ENCODE measurements around the gene ERVH48-1. TPM values are rescaled to one million over a fixed set of nuclear protein-coding genes. Genes with fewer than 3 reads are reported as not detected.
"Not testable (repeated sequence)": the region's sequence is repeated elsewhere in the genome, so short reads cannot be mapped to it uniquely, and the experiment has no call there.

ERVH48-1 gene
- total RNA-seq, 1 donor from 2014 or later = not detected

DNA sequence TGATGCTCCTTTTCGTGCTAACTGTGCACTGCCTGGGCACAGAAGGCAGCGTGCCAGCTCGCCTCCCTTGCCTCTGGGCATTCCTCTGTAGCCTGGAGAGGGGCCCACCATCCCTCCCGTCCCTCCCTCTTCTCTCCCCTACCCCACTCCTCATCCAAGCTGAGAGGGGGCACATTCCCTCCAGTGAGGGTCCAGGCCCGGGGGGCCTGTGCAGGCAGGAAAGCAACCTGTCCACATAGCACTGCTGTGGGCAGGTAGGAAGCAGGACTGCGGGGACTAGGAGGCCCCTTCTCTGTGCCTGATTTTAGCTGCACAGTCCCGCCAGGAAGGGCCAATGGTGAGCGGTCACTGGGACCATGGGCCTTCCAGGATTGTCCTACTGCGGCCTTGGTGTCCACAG is 38.7 kb upstream of the ERVH48-1 start:
- DNase-seq (ENCODE audit: extremely low spot score, unreplicated experiment) = no peak
- no peaks in the 10 kb centered on the region for H3K36me3 Mint-ChIP-seq (ENCODE audit: unreplicated experiment)

DNA sequence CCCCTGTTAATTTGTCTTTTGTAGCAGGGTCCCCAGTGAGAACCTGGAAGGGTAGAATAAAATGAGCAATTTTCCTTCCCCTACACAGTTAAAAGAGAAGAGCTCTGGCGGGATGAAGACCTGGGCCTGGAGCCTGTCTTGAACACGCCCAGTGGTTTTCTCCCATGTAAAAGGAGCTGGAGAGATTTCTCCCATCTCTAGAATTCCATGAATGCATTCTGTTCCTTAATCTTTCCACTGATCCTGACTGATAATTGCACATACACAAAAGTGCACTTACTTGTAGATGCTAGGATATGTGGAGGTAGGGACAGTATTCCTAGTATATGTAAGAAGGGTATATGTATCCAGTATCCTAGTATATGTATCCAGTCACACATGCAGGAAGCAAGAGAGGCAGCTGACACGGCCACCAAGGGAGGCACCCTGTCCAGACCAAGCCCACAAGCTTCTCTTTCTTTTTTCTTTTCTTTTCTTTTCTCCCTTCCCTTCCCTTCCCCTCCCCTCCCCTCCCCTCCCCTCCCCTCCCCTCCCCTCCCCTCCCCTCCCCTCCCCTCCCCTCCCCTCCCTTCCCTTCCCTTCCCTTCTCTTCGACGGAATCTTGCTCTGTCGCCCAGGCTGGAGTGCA is 37.1 kb upstream of the ERVH48-1 start:
- no peaks in the 10 kb centered on the region for H3K9me3 Mint-ChIP-seq (ENCODE audit: unreplicated experiment)
- H3K4me1 Mint-ChIP-seq (ENCODE audit: unreplicated experiment) = no peaks in the 10 kb centered on the region
- DNase-seq (ENCODE audit: extremely low spot score, unreplicated experiment) = no peak
- TF ChIP-seq, protein P1, sequence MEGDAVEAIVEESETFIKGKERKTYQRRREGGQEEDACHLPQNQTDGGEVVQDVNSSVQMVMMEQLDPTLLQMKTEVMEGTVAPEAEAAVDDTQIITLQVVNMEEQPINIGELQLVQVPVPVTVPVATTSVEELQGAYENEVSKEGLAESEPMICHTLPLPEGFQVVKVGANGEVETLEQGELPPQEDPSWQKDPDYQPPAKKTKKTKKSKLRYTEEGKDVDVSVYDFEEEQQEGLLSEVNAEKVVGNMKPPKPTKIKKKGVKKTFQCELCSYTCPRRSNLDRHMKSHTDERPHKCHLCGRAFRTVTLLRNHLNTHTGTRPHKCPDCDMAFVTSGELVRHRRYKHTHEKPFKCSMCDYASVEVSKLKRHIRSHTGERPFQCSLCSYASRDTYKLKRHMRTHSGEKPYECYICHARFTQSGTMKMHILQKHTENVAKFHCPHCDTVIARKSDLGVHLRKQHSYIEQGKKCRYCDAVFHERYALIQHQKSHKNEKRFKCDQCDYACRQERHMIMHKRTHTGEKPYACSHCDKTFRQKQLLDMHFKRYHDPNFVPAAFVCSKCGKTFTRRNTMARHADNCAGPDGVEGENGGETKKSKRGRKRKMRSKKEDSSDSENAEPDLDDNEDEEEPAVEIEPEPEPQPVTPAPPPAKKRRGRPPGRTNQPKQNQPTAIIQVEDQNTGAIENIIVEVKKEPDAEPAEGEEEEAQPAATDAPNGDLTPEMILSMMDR (IDR thresholded peaks at IDR 0.05) = no peak
- no peaks in the 10 kb centered on the region for H3K36me3 Mint-ChIP-seq (ENCODE audit: unreplicated experiment)
- H3K27me3 Mint-ChIP-seq (ENCODE audit: unreplicated experiment) = no peaks in the 10 kb centered on the region
- H3K4me3 Mint-ChIP-seq (ENCODE audit: unreplicated experiment) = no peak overlapping the region
- no peak overlapping the region for H3K27ac Mint-ChIP-seq (ENCODE audit: unreplicated experiment)

More for the DNA sequence above, 38.7 kb upstream of the ERVH48-1 start:
- no peaks in the 10 kb centered on the region for H3K9me3 Mint-ChIP-seq (ENCODE audit: unreplicated experiment)
- TF ChIP-seq, protein P1 (IDR thresholded peaks at IDR 0.05) = no peak
- no peak overlapping the region for H3K27ac Mint-ChIP-seq (ENCODE audit: unreplicated experiment)
- no peaks in the 10 kb centered on the region for H3K4me1 Mint-ChIP-seq (ENCODE audit: unreplicated experiment)
- H3K4me3 Mint-ChIP-seq (ENCODE audit: unreplicated experiment) = no peak overlapping the region
- no peaks in the 10 kb centered on the region for H3K27me3 Mint-ChIP-seq (ENCODE audit: unreplicated experiment)

DNA sequence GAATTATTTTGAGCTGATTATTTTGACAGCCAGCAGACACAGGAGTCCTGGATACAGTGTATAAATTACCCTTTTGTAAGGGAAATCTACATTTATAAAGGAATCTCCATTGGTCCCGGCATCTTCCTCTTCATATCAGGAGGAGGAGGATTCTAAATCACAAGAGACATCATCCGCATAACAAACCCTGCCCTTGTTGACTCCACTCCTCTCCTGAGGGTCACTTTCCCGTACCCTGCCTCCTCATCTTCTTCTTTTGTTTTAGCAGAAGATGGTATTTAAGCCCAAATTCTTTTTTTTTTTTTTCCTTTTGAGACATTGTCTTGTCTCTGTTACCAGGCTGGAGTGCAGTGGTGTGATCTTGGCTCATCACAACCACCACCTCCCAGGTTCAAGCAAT is 34.3 kb upstream of the ERVH48-1 start:
- Mint-ChIP-seq H3K4me3 (ENCODE audit: unreplicated experiment) (no peak overlapping the region), H3K4me1 (ENCODE audit: unreplicated experiment) (no peaks in the 10 kb centered on the region), H3K36me3 (ENCODE audit: unreplicated experiment) (no peaks in the 10 kb centered on the region), H3K27ac (ENCODE audit: unreplicated experiment) (no peak overlapping the region), H3K27me3 (ENCODE audit: unreplicated experiment) (no peaks in the 10 kb centered on the region), H3K9me3 (ENCODE audit: unreplicated experiment) (no peaks in the 10 kb centered on the region)
- TF ChIP-seq, protein P1 (IDR thresholded peaks at IDR 0.05) = no peak
- no peak for DNase-seq (ENCODE audit: extremely low spot score, unreplicated experiment)

DNA sequence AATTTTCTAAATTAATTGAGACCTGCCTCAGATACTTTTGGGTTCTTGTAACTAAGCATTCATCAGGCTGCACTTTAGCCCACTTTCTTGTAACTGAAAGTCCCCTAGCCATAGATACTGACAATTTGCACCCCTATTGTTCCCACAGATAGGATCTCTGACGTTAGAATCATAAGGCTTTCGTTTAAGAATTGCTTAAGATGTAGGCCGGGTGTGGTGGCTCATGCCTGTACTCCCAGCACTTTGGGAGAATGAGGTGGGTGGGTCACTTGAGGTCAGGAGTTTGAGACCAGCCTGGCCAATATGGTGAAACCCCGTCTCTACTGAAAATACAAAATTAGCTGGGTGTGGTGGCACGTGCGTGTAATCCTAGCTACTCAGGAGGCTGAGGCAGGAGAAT is 32.7 kb upstream of the ERVH48-1 start:
- H3K4me3 Mint-ChIP-seq (ENCODE audit: unreplicated experiment); H3K9me3 Mint-ChIP-seq (ENCODE audit: unreplicated experiment); H3K27me3 Mint-ChIP-seq (ENCODE audit: unreplicated experiment): not testable (repeated sequence)

DNA sequence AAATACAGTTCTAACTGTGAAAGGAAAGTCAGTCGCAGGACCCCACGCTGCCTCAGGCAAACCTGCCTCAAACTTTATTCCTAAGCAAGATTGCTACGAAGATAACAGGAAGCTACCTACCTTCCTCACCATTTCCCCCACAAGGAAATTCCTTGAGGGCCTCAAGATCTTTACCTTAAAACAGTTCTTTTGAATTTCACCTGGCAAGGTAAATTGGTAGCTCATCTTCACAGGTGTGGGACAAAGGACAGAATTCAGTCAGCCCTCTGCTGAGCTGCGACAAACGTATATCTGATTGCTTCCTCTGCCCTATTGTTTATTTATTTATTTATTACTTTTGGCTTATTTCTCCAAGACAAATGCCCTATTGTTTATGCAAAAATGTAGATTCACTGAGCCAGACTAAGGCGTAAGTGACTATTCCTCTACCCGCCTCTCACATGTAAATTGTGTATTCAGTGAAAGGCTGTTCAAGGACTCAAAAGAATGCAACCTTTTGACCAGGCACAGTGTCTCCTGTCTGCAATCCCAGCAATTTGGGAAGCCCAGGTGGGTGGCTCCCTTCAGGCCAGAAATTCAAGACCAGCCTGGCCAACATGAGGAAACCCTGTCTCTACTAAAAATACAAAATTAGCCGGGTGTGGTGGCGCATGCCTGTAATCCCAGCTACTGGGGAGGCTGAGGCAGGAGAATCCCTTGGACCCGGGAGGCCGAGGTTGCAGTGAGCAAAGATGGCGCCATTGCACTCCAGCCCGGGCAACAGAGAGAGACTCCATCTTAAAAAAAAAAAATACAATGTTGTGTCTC is 31.6 kb upstream of the ERVH48-1 start:
- no peak overlapping the region for H3K4me3 Mint-ChIP-seq (ENCODE audit: unreplicated experiment)
- no peak overlapping the region for H3K27ac Mint-ChIP-seq (ENCODE audit: unreplicated experiment)
- TF ChIP-seq, protein P1 (IDR thresholded peaks at IDR 0.05) = no peak
- H3K4me1 Mint-ChIP-seq (ENCODE audit: unreplicated experiment) = no peaks in the 10 kb centered on the region
- no peaks in the 10 kb centered on the region for H3K9me3 Mint-ChIP-seq (ENCODE audit: unreplicated experiment)
- DNase-seq (ENCODE audit: extremely low spot score, unreplicated experiment) = no peak
- H3K27me3 Mint-ChIP-seq (ENCODE audit: unreplicated experiment) = no peaks in the 10 kb centered on the region
- H3K36me3 Mint-ChIP-seq (ENCODE audit: unreplicated experiment) = no peaks in the 10 kb centered on the region

More for the DNA sequence above, 32.7 kb upstream of the ERVH48-1 start:
- not testable (repeated sequence) for H3K36me3 Mint-ChIP-seq (ENCODE audit: unreplicated experiment); DNase-seq (ENCODE audit: extremely low spot score, unreplicated experiment); H3K27ac Mint-ChIP-seq (ENCODE audit: unreplicated experiment); H3K4me1 Mint-ChIP-seq (ENCODE audit: unreplicated experiment)

DNA sequence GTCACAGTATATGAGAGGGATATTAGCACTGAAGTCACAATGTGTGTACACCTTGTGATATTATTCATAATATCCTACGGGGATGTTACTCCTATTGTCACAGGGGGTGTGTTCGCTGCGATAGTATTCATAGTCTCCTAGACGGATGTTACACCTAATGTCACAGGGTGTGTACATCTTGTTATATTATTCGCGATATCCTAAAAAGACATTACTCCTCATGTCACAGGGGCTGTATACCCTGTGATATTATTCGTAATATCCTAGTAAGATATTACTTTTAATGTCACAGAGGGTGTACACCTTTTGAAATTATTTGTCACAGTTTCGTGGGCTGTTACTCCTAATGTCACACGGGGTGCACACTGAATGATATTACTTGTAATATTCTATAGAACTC is 25.8 kb upstream of the ERVH48-1 start:
- not testable (repeated sequence) for H3K4me3 Mint-ChIP-seq (ENCODE audit: unreplicated experiment); H3K27ac Mint-ChIP-seq (ENCODE audit: unreplicated experiment); H3K36me3 Mint-ChIP-seq (ENCODE audit: unreplicated experiment); H3K9me3 Mint-ChIP-seq (ENCODE audit: unreplicated experiment); H3K4me1 Mint-ChIP-seq (ENCODE audit: unreplicated experiment); DNase-seq (ENCODE audit: extremely low spot score, unreplicated experiment); H3K27me3 Mint-ChIP-seq (ENCODE audit: unreplicated experiment)

DNA sequence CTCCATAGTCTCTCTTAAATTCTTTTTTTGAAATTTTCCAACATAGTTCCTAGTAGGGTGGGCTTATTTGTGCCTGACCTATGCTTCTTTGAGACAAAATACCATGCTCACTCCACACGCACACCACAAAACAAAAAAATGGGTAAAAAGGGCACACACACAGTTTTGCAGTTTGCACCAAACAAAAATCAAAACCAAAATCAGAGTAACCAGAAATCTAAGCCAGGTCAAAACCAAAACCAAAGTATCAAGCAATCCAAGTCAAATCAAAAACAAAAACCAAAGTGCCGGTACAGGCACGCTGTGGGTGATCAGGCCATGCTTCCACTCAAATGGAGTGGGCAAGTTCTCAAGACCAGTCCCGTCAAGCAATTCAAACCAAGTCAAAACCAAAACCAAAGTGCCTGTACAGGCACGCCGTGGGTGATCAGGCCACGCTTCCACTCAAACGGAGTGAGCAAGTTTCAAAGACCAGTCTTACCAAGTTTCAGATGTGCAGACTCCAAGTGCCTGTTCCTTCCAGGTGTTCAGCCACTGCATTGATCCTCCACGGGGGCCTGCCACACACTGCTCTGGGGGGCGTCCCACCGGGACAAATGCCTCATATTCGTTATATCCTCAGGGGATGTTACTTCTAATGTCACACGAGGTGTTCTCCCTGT is 23.8 kb upstream of the ERVH48-1 start:
- not testable (repeated sequence) for H3K36me3 Mint-ChIP-seq (ENCODE audit: unreplicated experiment); H3K27ac Mint-ChIP-seq (ENCODE audit: unreplicated experiment); H3K9me3 Mint-ChIP-seq (ENCODE audit: unreplicated experiment); H3K4me1 Mint-ChIP-seq (ENCODE audit: unreplicated experiment); H3K27me3 Mint-ChIP-seq (ENCODE audit: unreplicated experiment); DNase-seq (ENCODE audit: extremely low spot score, unreplicated experiment); H3K4me3 Mint-ChIP-seq (ENCODE audit: unreplicated experiment)
